ENCODE results near the gene ZPBP.

DNA sequence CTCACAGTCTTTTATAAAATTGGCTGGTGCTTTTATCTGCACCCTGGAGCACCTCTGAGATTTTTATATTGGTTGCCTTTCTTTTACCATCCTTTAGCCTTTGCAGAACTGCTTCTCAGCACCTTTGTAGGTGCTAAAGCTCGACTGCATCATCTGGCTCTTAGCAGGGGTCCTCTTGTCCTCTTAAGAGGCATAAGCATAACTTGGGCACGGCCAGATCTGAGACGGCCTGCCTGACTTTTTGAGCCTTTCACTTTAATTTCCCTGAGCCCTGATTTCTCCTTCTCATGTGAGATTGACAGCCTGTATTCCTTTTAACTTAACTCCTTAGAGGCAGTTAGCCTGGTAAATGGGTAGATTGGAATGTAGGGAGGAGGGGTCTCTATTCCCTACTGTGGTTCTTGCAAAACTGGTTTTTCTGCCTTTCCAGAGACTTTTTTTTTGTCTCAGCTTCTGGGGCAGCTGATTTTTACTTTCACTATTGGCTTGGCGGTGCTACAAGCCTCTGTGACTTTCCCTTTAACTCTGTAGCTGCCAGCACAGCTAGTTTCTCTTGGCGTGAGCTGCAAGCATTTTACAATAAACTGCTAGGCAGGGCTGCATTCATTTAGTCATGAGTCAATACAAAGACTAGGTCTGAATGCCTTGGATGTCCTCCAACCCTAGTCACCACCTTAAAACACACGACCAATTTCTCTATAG lies 24.0 kb downstream of the ZPBP start:
- TF ChIP-seq POLR2A (IDR thresholded peaks at IDR 0.05; ENCODE audit: low read length) = no peak
- no peak for TF ChIP-seq GATA1 (IDR thresholded peaks at IDR 0.05; ENCODE audit: low read depth, low read length)

Data from erythroblast (primary cell).